DMS153 treated with DMSO at 0.1 percent for 48 hours (cell line): ENCODE measurements around the gene NGF.

Source experiments
- DNase-seq: peaks from one replicate; lab custom pipeline; 2025; ENCODE audit not compliant: unreplicated experiment; lab: John Stamatoyannopoulos, UW

NGF gene

DNA sequence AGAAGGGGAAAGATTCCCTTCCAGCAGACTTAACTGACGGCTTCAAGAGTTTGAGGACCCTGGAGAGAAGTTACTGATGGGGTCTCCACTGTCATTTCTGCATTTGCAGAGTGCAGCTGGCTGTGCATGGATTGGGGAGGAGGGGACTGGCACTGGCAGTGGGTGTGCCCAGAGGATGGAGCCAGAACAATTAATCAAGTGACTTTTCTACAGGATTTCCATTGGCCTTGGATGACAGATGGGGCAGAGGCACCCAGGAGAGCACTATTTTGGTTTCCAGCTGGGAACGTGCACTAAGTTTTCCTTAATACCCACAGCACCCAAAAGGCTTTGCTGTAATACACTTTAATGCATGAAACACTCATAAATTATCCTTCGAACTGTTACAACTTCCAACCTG, 1.3 kb downstream of the NGF start:
- no peak for DNase-seq

DNA sequence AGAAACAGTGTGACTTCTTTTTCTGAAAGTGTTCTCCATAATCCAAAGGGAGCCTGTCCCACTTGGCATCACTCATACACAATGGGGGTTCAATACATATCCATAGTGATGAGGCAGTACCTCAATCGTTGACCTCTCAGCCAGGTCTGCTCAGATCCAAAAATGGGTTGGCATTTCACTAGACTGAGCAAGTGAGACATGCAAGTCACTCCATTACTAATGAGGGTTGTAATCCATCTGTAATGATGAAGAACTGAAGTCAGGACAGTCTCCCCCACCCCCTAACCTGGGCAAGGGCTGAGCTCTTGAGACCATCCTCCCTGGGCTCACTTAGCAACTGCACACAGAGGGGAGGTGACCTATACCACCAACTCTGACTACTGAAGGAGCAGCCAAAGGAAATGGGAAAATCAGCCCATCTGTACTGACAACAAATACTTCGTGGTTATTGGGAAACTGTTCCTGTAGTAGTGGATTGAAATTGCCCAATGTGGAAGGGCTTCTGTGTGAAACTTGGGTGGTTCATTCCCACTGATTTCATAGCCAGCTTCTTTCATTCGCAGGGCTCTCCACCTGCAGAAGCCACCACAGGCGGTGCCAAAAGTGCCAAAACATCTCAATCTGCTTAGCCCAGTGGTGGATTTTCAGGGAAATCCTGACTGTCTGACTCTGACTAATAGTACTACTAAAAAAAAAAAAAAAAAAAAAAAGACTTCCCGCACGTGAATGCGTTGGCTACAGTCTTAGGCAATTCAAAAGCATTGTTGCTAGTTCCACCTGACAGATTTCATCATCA, 5.0 kb downstream of the NGF start:
- no peak for DNase-seq

DNA sequence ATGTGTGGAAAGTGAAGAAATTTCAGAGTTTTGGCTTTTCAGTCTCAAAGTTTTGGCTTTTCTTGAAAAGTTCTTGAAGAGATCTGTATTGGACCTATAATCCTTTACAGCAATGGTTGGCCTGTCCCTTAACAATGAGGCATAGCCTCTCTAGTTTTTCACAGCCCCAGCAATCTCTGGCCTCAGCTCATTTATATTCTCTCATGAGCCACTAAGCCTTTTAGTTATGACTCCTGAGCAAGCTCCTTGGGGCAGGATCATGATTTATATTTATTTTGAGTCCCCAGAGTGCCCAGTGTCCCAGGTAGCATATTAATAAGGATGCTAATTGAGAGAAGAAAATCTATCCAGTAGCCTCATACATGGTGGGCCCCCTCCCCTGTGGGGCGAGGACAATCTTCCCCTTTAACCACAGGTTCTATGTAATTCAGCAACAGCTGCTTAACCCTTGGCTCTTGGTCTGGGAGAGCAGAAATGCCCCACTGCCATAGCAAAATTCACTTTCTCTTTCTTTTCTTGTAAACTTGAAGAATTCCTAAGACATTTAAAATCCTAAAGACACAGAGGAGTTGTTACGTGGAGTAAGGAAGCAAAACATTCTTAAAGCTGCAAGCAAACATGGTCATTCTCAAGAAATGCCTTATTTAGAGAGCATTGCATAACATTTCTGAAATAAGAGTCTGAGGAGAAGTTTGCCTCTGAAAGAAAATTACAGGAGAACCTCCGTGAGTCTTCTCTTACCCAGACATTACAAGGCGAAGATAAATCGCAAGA, 6.3 kb downstream of the NGF start:
- no peak for DNase-seq

DNA sequence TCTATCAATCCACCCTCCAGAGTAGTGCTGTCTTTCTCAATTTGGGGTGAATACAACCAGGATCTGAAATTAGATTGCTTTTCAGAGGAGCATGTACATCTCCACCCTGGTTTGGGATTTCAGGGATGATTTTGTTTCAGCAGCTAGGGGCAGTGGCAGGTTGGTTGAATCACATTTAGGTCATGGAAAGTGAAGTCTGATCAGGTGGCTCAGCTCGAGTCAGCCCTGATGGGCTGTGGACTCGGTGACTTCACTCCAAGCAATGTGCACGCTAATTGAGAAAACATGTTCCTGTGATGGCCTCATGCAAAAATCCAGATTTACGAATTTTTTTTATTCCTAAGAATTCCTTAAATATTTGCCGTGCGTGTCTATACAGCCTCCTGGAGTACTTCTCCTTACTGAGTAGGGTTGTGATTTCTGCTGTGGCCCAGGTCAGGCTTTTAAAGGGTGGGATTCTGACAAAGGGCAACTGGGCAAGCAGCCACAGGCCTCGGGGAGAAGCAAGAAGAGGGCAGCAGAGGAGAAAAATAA, 7.5 kb downstream of the NGF start:
- no peak for DNase-seq

DNA sequence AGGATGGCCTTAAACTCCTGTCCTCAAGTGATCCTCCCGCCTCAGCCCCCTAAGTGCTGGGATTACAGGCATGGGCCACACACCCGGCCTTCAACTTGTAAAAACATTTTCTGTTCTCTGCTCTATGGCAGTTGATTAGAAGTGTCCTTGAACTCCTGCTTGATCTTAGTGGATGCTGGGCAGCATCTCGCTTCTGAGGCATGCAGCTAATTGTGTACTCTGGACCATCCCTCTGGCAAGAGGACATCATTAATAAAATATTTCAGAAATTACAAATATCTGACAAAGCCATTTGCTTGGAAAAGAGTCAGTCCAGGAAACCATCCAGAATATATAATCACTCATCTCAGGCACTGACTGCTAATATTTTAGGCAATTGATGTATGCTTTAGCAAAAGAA, 8.1 kb downstream of the NGF start:
- no peak for DNase-seq

DNA sequence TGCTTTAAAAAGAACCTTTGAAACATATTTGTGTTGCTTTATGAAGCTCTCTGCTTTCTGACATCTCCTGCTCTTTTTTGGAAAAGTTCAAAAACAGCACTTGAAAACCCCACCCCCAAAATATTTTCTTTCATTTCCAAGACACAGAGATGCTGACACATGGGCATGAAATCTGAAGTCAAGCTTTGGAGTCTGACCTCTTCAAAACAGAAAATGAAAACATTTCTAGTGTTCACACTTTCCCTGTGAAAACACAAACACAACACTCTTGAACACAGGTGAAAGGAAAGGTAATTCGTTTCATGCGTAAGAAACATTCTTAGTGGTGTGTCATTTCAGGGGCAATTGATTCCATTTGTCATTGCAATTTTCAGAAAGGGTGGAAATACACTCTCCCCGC, 10.8 kb downstream of the NGF start:
- DNase-seq = no peak

DNA sequence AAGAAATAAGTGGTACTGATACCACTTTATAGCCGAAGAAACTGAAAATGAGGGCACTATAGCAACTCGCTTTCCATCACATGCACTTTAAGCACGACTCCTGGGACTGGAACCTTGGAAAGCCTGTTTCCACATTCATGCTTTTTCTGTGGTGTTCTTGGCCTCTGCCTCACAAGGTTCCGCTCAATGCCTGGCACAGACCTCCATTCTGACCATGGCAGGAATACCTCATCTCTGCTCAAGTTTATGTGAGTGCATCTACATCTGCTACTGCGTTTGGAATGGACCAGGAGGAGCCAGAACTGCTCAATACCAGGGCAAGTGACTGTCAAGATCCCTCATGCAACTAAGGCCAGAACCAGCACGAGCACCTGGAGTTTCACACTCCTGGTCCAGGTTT, 11.6 kb downstream of the NGF start:
- no peak for DNase-seq

DNA sequence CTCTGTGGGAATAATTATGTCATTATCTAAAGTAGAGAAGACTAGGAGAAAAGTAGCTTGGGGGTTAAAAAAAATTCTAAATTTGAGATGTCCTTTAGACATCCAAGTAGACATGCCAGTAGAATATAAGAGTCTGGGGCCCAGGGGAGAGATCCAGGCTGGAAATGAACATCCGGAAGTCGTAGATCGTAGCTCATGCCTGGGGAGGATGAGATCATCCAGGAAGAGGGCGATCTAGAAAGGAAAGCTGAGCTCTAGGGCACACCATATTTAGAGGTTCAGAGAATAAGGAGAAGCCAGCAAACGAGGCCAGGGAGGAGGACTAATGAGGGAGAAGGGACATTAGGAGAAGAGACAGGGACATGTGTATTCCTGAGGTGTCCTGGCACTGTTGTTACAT, 12.2 kb downstream of the NGF start:
- DNase-seq = no peak

DNA sequence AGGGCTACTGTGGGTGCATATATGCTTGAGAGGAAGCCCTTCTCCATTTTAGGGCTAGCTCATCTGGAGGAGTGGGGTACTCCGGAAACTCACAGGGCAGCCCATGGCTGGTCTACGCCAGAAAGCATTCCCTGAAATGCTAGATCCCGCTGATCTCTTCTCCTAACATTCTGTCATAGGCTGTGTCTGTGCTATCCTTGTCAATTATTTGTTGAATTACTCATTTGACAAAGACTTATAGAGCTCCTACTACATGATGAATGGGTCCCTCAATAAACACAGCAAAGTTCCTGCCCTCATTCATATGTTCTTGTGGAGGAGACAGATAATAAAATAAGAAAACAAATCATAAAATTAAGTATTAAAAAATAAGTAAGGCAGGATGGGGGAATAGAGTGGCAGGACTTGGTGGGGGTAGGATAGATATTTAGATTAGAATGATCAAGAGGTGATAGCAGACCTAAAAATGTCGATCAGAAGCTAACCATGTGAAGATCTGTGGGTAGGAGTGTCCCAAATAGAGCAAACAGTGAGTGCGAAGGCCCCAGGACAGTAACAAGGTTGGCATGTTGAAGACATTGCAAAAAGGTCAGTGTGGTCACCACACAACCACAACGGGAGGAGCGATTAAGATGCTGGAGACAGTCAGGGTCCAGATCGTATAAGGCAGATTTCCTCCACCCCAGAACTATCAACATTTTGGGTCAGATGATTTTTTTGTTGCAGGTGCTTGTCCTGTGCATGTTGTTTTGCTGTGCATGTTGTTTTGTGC, 13.2 kb downstream of the NGF start:
- no peak for DNase-seq

DNA sequence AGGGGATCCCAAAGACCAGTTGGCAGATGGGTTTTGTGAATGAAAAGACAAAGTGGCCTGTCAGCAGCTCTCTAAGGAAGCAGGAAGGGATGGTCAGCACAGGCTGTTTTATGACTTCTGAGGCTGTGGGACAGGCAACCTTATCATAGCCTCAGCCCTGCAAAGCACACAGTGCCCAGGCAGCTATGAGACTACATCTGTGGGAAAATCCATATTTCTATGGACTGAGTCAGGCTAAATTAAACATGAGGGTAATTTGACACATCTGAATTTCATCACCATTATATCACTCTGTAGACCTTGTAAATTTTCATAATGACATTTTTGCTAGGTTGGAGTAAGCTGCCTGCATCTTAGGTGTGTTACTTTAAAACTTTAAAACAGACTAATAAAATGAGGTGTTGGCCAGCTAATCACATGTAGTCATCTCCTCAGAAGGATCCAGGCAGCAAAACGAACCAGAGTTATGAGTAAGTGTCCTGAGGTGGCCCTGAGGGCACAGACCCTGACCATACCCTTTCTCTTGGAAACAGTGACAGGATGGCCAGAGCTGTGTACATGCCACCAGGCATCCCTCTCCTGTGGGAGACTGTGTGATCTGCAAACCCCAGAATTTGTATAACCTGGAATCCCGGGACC, 14.6 kb downstream of the NGF start:
- DNase-seq = no peak

DNA sequence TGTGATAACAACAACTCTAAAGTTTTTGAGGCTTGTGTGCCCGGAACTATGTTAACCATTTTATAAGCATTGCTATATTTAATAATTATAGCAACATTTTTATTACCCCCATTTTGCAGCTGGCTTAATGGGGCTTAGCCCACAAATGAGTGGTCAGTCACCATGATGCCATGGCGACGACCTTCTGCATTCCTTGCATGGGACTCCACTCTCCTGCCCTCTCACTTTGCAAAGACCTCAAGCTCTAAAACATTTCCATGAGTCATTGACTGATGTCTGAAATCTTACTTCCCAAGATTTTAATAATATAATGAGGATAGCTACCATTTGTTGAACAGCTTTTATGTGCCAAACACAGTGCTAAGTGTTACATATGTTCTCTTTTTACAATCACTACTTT, 15.4 kb downstream of the NGF start:
- DNase-seq = no peak

DNA sequence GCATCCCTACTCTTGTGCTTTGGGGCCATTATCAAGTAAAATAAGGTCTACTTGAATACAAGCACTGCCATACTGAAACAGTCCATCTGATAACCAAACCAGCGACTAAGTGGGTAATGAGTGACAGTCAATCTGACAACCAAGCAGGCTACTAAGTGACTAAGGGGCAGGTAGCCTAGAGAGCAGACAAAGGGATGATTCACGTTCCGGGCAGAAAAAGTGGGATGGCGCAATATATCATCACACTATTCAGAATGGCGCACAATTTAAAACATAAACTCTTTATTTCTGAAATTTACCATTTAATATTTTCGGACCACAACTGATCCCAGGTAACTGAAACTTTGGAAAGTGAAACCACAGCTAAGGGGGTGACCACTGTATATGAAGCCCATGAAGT, 17.7 kb downstream of the NGF start:
- no peak for DNase-seq

DNA sequence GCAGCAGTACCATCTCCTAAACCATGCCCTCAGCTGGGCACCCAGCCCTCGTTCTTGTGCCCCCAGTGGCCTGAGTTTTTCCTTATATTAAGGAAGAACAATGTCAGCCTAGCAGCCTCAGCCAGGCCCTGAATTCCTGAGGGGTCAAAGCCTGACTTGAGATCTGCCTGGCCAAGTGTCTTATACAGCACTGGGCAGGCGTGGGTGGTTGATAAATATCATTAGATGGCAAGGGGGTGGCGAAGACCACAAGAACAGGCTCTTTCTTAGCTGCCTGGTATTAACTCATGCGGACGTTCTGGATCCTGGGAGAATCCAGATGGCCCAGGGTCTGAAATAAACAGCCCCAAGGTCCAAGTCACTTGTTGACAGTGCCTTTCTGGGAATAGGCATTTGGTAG, 18.3 kb downstream of the NGF start:
- no peak for DNase-seq

DNA sequence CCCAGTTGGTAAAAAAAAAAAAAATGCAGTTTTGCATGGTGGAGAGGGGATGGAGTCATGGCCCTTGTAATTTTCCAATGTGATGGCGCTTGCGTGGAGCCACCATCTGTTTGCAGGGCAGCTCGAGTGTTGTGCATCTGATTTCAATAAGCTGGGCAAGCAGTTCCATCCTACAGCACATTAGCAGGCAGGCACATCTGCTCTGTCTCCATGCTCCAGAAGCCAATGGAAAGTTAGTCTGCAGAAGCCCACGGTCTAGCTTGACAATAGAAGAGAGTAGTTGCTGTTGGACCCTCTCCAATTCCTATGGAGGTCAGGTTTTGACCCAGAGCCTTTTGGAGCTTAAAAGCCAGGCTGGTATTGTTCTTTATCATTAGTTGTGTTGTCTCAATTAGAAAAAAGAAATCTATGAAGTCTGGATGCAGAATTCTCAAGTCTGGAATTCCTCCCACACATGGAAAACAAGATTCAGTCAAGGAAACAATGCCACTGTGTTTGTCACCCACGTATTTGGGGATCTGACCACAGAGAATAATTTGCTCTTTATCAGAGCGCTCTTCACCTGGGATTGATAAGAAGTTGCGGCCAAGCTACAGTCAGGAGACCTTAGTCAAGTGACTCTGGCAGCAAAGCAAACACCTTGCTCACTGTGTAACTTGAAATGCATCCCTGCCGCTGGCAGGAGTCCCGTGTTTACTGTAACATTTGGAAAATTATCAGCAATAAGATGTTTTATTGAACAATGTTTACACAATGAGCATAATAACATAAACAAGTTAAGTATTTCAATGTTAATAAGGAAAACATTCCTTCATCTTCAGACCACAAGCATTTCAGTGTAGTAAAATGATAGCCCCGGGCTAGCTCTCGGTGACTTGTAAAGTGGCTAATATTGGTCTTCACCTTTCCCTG, 20.7 kb downstream of the NGF start:
- DNase-seq = peak; percentile 16

DNA sequence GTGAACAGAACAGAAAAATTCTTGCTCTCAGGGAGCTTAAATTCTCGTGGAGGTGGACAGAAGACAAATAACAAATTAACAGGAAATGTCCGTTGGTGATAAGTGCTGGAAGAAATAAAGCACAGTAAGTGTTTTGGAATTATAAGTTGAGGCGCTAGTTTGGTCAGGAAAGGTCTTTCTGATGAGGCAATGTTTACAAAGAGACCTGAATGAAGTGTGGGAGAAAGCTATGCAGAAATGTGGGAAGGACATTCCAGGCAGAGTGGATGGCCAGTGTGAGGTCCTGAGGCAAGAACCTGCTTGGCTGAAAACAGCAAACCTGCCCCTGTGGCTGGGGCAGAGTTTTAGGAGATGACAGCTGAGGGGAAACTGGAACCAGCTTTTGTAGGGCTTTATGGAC, 23.3 kb downstream of the NGF start:
- DNase-seq = no peak

DNA sequence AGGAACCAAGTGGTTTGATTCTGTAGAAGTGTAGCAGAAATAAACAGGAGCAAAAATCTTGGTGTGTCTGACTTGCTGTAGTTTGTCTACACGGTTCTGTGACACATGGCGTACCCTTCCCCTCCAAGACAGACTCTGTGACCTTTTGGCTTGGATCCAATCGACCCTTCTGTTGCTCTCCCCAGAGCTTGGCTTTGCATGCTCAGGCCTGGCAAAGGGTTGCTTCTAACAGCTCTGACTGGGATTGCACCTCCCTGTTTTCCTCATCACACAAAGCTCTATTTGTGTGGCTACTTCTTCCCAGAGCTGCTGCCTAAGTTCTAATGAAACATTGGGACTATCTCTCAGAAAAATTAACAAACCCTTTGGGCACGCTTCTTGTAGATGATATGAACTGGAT, 24.0 kb downstream of the NGF start:
- no peak for DNase-seq

DNA sequence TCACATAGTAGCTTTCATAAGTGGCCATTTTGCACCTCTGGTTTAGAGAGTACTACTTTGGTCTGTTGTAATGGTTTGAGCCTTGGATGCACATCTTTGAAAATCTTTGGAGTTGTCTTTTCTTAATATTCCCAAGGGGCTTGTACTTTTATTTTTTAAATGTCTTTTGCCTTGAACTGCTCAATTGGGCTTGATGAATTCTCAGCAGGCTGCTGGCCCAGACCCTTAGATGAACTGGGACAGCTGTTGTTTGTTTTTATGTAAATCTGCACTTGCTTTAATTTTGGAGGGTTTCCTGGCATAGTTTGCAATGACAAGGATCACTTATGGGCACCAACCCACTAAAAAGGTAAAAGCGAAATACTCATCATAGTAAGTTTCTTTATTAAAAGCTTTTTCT, 24.9 kb downstream of the NGF start:
- DNase-seq = no peak

DNA sequence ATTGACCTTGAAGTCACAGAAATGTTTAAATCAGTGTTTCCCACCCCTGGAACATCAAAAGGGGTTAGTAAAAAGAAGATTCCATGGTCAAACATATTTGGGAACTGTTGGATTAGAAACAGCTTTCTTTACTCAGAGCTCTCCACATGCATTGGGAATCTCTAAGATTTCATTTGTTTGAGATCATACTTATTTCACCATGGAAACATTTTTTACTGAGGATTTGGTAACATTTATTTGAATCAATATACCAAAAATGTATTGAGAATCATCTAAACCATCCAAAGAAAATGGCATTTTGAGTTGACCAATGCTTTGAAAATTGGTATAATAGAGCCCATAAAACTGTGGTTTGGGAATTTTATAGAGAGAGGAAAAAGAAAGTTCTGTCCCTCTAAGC, 25.3 kb downstream of the NGF start:
- no peak for DNase-seq

DNA sequence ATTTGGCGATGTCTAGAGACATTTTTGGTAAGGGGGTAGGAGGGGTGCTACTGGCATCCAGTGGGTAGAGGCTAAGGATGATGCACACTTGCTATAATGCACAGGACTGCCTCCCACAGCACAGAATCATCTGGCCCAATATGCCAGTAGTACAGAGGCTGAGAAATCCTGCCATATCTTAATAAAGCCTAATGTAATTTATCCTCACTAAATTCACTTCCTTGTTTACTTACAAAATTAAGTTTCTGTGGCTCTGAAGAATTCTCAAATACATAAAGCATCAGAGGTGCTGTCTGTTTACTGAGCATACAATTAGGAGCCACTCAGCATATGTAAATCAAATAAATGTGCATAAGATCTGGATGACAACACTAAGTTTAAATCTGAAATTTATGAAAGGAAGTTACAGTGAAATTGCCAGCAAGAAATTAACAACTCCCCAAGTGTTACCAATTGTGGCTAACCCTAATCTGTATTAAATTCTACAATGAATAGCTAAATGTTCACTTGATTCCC, 26.5 kb downstream of the NGF start:
- no peak for DNase-seq
